Thoracic aorta (tissue), 2 donors: ENCODE measurements around the gene FUT9. TPM values are rescaled to one million over a fixed set of nuclear protein-coding genes. Genes with fewer than 3 reads are reported as not detected.

Experiments
- ATAC-seq: fragments of 150-250 bp; one replicate; pipeline ENCODE4 v1.8.0; 2017; ENCODE audit warnings: low read depth; ENCODE audit not compliant: insufficient number of reproducible peaks, low FRiP score
- DNase-seq: peaks from one replicate; pipeline ENCODE4 v3.0.0-alpha.2; 2020; ENCODE audit warnings: low spot score
- H3K27ac ChIP-seq, 2 donors: fragments of 200-600 bp; sonication (generic); 1 replicate in 1 of 2; 2 replicates in 1 of 2; pipeline ENCODE4 v1.5.1; 2016; ENCODE audit warnings: mild to moderate bottlenecking in 2 of 2, moderate library complexity in 2 of 2
- H3K27me3 ChIP-seq: fragments of 200-600 bp; sonication (generic); replicated peaks from 2 replicates; pipeline ENCODE4 v1.6.0; 2016; ENCODE audit warnings: mild to moderate bottlenecking; ENCODE audit not compliant: insufficient read depth
- H3K36me3 ChIP-seq: fragments of 200-600 bp; sonication (generic); one replicate; pipeline ENCODE4 v1.5.1; 2016
- H3K4me1 ChIP-seq, 2 donors: fragments of 200-600 bp; sonication (generic); 1 replicate in 1 of 2; 2 replicates in 1 of 2; pipeline versions ENCODE4 v1.5.1 to v1.6.0; 2016; ENCODE audit warnings: low read depth in 2 of 2, mild to moderate bottlenecking in 1 of 2; ENCODE audit not compliant: control insufficient read depth in 1 of 2
- H3K4me3 ChIP-seq: fragments of 200-600 bp; sonication (generic); 2 replicates; pipeline ENCODE4 v1.5.1; 2016; ENCODE audit warnings: mild to moderate bottlenecking
- H3K9me3 ChIP-seq: fragments of 200-600 bp; sonication (generic); 2 replicates; pipeline ENCODE4 v1.5.1; 2016
- CTCF ChIP-seq: fragments of 200-600 bp; sonication (generic); IDR thresholded peaks from one replicate; pipeline ENCODE4 v1.5.1; 2019; ENCODE audit warnings: antibody characterized with exemption
- total RNA-seq, 2 donors: library from RNA; depleted of rRNA; stranded (reverse); fragments of >200 nt; gene quantifications; one replicate each; pipeline versions ENCODE4 v1.1.0 to v1.2.3, GENCODE V29; 2016

Gene FUT9
- total RNA-seq, 2 donors from 2014 or later = not detected

- H3K27ac ChIP-seq = no peak overlapping the region
- H3K4me1 ChIP-seq = no peaks in the 10 kb centered on the region
- DNase-seq (no peak), ATAC-seq (no peak)
- no peak for TF ChIP-seq CTCF
- no peaks in the 10 kb centered on the region for H3K27me3 ChIP-seq
- H3K4me3 ChIP-seq = no peak overlapping the region
- no peaks in the 10 kb centered on the region for H3K36me3 ChIP-seq
- no peaks in the 10 kb centered on the region for H3K9me3 ChIP-seq
Observed at GRCh38 chr6:96075826-96076225, 60.1 kb downstream of the FUT9 start.

GRCh38 chr6:96086745-96087144 lies 71.0 kb downstream of the FUT9 start:
- H3K4me1 ChIP-seq = no peaks in the 10 kb centered on the region
- no peak overlapping the region for H3K4me3 ChIP-seq
- H3K27me3 ChIP-seq = no peaks in the 10 kb centered on the region
- TF ChIP-seq CTCF = no peak
- H3K27ac ChIP-seq = no peak overlapping the region
- H3K9me3 ChIP-seq = no peaks in the 10 kb centered on the region
- ATAC-seq (no peak), DNase-seq (no peak)
- H3K36me3 ChIP-seq = no peaks in the 10 kb centered on the region

GRCh38 chr6:96089173-96089572 lies 73.4 kb downstream of the FUT9 start:
- Histone ChIP-seq H3K36me3 (no peaks in the 10 kb centered on the region), H3K4me3 (no peak overlapping the region), H3K9me3 (no peaks in the 10 kb centered on the region), H3K27me3 (no peaks in the 10 kb centered on the region), H3K27ac (no peak overlapping the region), H3K4me1 (no peaks in the 10 kb centered on the region)
- TF ChIP-seq CTCF = no peak
- DNase-seq = no peak
- no peak for ATAC-seq

GRCh38 chr6:96094077-96094476 lies 78.3 kb downstream of the FUT9 start:
- no peak for DNase-seq
- Histone ChIP-seq H3K27me3 (no peaks in the 10 kb centered on the region), H3K27ac (no peak overlapping the region), H3K9me3 (no peaks in the 10 kb centered on the region), H3K36me3 (no peaks in the 10 kb centered on the region), H3K4me1 (no peaks in the 10 kb centered on the region), H3K4me3 (no peak overlapping the region)
- no peak for TF ChIP-seq CTCF
- ATAC-seq = no peak

- Histone ChIP-seq H3K27me3 (no peaks in the 10 kb centered on the region), H3K27ac (no peak overlapping the region), H3K36me3 (no peaks in the 10 kb centered on the region), H3K9me3 (no peaks in the 10 kb centered on the region), H3K4me1 (no peaks in the 10 kb centered on the region), H3K4me3 (no peak overlapping the region)
- TF ChIP-seq CTCF = no peak
- DNase-seq (no peak), ATAC-seq (no peak)
Observed at GRCh38 chr6:96099069-96099468, 83.3 kb downstream of the FUT9 start.
